K562 (cell line): Measurements from ENCODE around the gene CA7. TPM values are rescaled to one million over a fixed set of nuclear protein-coding genes. Genes with fewer than 3 reads are reported as not detected.

ENCODE experiments used
- ATAC-seq: fragments of 200-7000 bp; cut with Tn5 transposase; 3 replicates; pipeline ENCODE4 v1.9.1; 2020; ENCODE audit warnings: moderate library complexity
- BruUV-seq: library from RNA; stranded (reverse); fragments of 400-500 nt; replicated peaks from 2 replicates; lab custom pipeline; 2021; lab: Mats Ljungman, UMichigan
- CTCF ChIA-PET: fragments of 300-600 bp; formaldehyde crosslinking; extraction: SDS; loops from one replicate; lab custom pipeline; 2021; ENCODE audit warnings: low intra/inter-chr PET ratio; lab: Yijun Ruan, JAX
- POLR2A ChIA-PET: fragments of 300-600, 350-650 bp; sonication (Branson Sonifier 250); formaldehyde crosslinking; extraction: SDS; loops from one replicate; lab custom pipeline; 2021; ENCODE audit warnings: antibody characterized with exemption, inconsistent platforms; lab: Yijun Ruan, JAX
- DNase-seq, 4 experiments: peaks; one replicate each; pipeline versions ENCODE4 v3.0.0 to v3.0.0-alpha.2; 2011 to 2018; ENCODE audit warnings: low spot score in 3 of 4, mixed read lengths in 3 of 4; ENCODE audit errors: extremely low read depth in 1 of 4
- FAIRE-seq: peaks from 2 replicates; lab custom pipeline; 2011; peaks lifted over from hg19 to GRCh38; lab: Jason Lieb, UNC
- H2AFZ ChIP-seq: 2 replicates; pipeline ENCODE4 v1.6.0; 2011; ENCODE audit warnings: low read depth, low read length, control low read depth, inconsistent platforms
- H3K27ac ChIP-seq: fragments of 200-600 bp; 3 replicates; pipeline ENCODE4 v1.8.0; 2011; ENCODE audit warnings: low read depth, mild to moderate bottlenecking, control low read depth, inconsistent platforms, low read length, moderate library complexity, mixed read lengths; ENCODE audit errors: extremely low read depth
- H3K27me3 ChIP-seq, 2 experiments: fragments of 300-600 bp in 1 of 2; 2 replicates in 1 of 2; 3 replicates in 1 of 2; pipeline versions ENCODE4 v1.6.0 to v1.8.0; 2011; ENCODE audit warnings: inconsistent platforms in 2 of 2, low read length in 2 of 2, mild to moderate bottlenecking in 1 of 2, mixed read lengths in 1 of 2, moderate library complexity in 1 of 2; ENCODE audit not compliant: control insufficient read depth in 2 of 2, insufficient read depth in 2 of 2
- H3K36me3 ChIP-seq: fragments of 300-600 bp; 3 replicates; pipeline ENCODE4 v1.8.0; 2011; ENCODE audit warnings: mild to moderate bottlenecking, low read length, inconsistent platforms; ENCODE audit not compliant: control insufficient read depth, insufficient read depth
- H3K4me1 ChIP-seq, 2 experiments: fragments of 200-600 bp in 1 of 2; replicated peaks in 1 of 2; 2 replicates in 1 of 2; 3 replicates in 1 of 2; pipeline versions ENCODE4 v1.5.1 to v1.8.0; 2011; ENCODE audit warnings: inconsistent platforms in 2 of 2, low read length in 2 of 2, mild to moderate bottlenecking in 1 of 2, mixed read lengths in 1 of 2, moderate library complexity in 1 of 2; ENCODE audit not compliant: control insufficient read depth in 2 of 2, insufficient read depth in 2 of 2
- H3K4me2 ChIP-seq: 2 replicates; pipeline ENCODE4 v1.6.1; 2011; ENCODE audit warnings: low read length, control low read depth, inconsistent platforms, mixed read lengths; ENCODE audit not compliant: insufficient read depth
- H3K4me3 ChIP-seq: fragments of 200-600 bp; sonication (generic), shearing (Covaris generic); 2 replicates; pipeline ENCODE4 v1.5.1; 2016; ENCODE audit warnings: control low read depth, inconsistent platforms
- H3K79me2 ChIP-seq: fragments of 200-600 bp; 3 replicates; pipeline ENCODE4 v1.8.0; 2011; ENCODE audit warnings: low read length, inconsistent platforms; ENCODE audit not compliant: control insufficient read depth, insufficient read depth
- H3K9ac ChIP-seq, 2 experiments: 2 replicates each; pipeline versions ENCODE4 v1.6.0 to v1.6.1; 2011; ENCODE audit warnings: low read depth in 2 of 2, low read length in 2 of 2, control low read depth in 1 of 2, inconsistent platforms in 1 of 2, mild to moderate bottlenecking in 1 of 2, mixed read lengths in 1 of 2; ENCODE audit not compliant: insufficient read depth in 1 of 2
- H3K9me1 ChIP-seq: one replicate; pipeline ENCODE4 v1.6.0; 2011; ENCODE audit warnings: inconsistent platforms, mild to moderate bottlenecking, low read length, moderate library complexity; ENCODE audit not compliant: control insufficient read depth, insufficient read depth
- H3K9me3 ChIP-seq: replicated peaks from 2 replicates; pipeline ENCODE4 v1.5.1; 2011; ENCODE audit warnings: low read depth, low read length, inconsistent platforms; ENCODE audit not compliant: control insufficient read depth, insufficient read depth
- H4K20me1 ChIP-seq: replicated peaks from 2 replicates; pipeline ENCODE4 v1.6.1; 2011; ENCODE audit warnings: low read length, inconsistent platforms, mixed read lengths; ENCODE audit not compliant: control insufficient read depth, insufficient read depth
- E2F3 ChIP-seq: fragments of 250-450 bp; sonication (Bioruptor Pico); IDR thresholded peaks from 2 replicates; pipeline ENCODE4 v1.4.0; 2020; ENCODE audit warnings: mild to moderate bottlenecking
- E2F6 ChIP-seq, 2 experiments: IDR thresholded peaks; 2 replicates each; pipeline ENCODE4 v1.6.1; 2011; ENCODE audit warnings: borderline replicate concordance in 1 of 2, control low read depth in 1 of 2, low read depth in 1 of 2, low read length in 1 of 2, mild to moderate bottlenecking in 1 of 2, mixed read lengths in 1 of 2, moderate library complexity in 1 of 2; ENCODE audit not compliant: insufficient read depth in 1 of 2, insufficient read length in 1 of 2, poor library complexity in 1 of 2, severe bottlenecking in 1 of 2; ENCODE audit errors: extremely low read depth in 1 of 2
- KDM4B ChIP-seq, 2 experiments: fragments of 450-650 bp in 1 of 2; sonication (generic) in 1 of 2; IDR thresholded peaks; 2 replicates each; pipeline ENCODE4 v1.6.1; 2016 to 2017; ENCODE audit warnings: borderline replicate concordance in 2 of 2, antibody characterized with exemption in 1 of 2, low read depth in 1 of 2, mild to moderate bottlenecking in 1 of 2
- MAX ChIP-seq: sonication (generic); formaldehyde crosslinking; IDR thresholded peaks from 2 replicates; pipeline ENCODE4 v1.9.0; 2022; ENCODE audit warnings: mild to moderate bottlenecking, missing genetic modification reagents
- MECOM ChIP-seq: fragments of 250-450 bp; sonication (Bioruptor Pico); IDR thresholded peaks from 2 replicates; pipeline ENCODE4 v1.8.0; 2022; ENCODE audit warnings: inconsistent platforms
- NELFE ChIP-seq: IDR thresholded peaks from 2 replicates; pipeline ENCODE4 v1.6.1; 2011; ENCODE audit warnings: mild to moderate bottlenecking; ENCODE audit not compliant: insufficient read depth, insufficient read length
- ZNF133 ChIP-seq: fragments of 250-450 bp; sonication (Bioruptor Pico); IDR thresholded peaks from 2 replicates; pipeline ENCODE4 v1.4.0; 2020; ENCODE audit warnings: mild to moderate bottlenecking
- ZNF609 ChIP-seq: sonication (generic); formaldehyde crosslinking; IDR thresholded peaks from 2 replicates; pipeline ENCODE4 v1.8.1; 2023; ENCODE audit warnings: missing genetic modification reagents, mild to moderate bottlenecking, borderline replicate concordance
- WGBS: fragments of 100-300 bp; shearing (Covaris generic); methylation state at CpG from one replicate; pipeline ENCODE4 v1.1.6; 2016; ENCODE audit warnings: low coverage, mixed read lengths; ENCODE audit not compliant: insufficient coverage; ENCODE audit errors: missing lambda C conversion rate; 5-methylcytosine and 5-hydroxymethylcytosine counted together
- in situ Hi-C: fragments of 300-500 bp; cut with MboI; formaldehyde crosslinking; loops from 4 replicates; pipeline ENCODE4 v1.15.0; 2018; ENCODE audit warnings: inconsistent platforms, mixed read lengths
- intact Hi-C: fragments of 100-400 bp; cut with micrococcal nuclease; formaldehyde crosslinking; loops from 2 replicates; pipeline ENCODE4 v1.14.2; 2022
- polyA plus RNA-seq, 8 experiments: library from polyadenylated mRNA; depleted of rRNA in 4 of 8; stranded (reverse) in 5 of 8; unstranded in 3 of 8; fragments of >200 nt; fragmentation: Nextera tagmentation in 2 of 8; fragmentation: Illumina TruSeq in 1 of 8; extraction: Ambion mirVana in 2 of 8; extraction: Trizol in 1 of 8; gene quantifications; 2 replicates each; pipeline versions ENCODE4 v1.2.1 to v1.2.3, GENCODE V29; 2011 to 2014; ENCODE audit warnings: inconsistent platforms in 1 of 8, missing spikeins in 1 of 8
- total RNA-seq, 7 experiments: library from RNA; depleted of rRNA in 6 of 7; stranded (reverse); fragments of >200 nt in 6 of 7; fragmentation: Illumina TruSeq in 2 of 7; extraction: Trizol in 2 of 7; gene quantifications; 2 replicates each; pipeline versions ENCODE4 v1.2.1 to v1.2.3, GENCODE V29; 2011 to 2021; ENCODE audit warnings: low replicate concordance in 1 of 7

Gene CA7
- total and polyA plus RNA-seq, 9 of the 15 experiments (the other 6 are each of a cell fraction or from before 2014, with no cell fraction given) = 0.03 to 0.07 (median 0.05) TPM; not detected in 5

GRCh38 chr16:66809765-66810164 lies 34.4 kb upstream of the CA7 start (continued):
- TF ChIP-seq MAX (CRISPR knock-in tag) = no peak

- ChIA-PET POLR2A (interaction anchor here (0.6 to 1.0 kb wide), 6 partner anchors 9 to 49 kb away, joined by 3 to 5 read pairs (median 3); partner anchors contain the start of gene TERB1), CTCF (no interaction called here)
- BruUV-seq = no TSS peak
- H2AFZ ChIP-seq = no peak overlapping the region
- no peaks in the 10 kb centered on the region for H3K4me1 ChIP-seq
- DNase-seq (no peak), FAIRE-seq (peak; percentile 64), ATAC-seq (0 out of 3 replicates have a peak, but pooled peaks have one; percentile 33)
- in situ Hi-C loops (no loop called here), intact Hi-C loops (no loop called here)
- WGBS = 94% methylated on average over 4 of the region's 4 CpGs
- no peaks in the 10 kb centered on the region for H3K9me1 ChIP-seq
- no peak overlapping the region for H3K27ac ChIP-seq
- H3K4me2 ChIP-seq = no peak overlapping the region
- no peaks in the 10 kb centered on the region for H4K20me1 ChIP-seq
- no peaks in the 10 kb centered on the region for H3K27me3 ChIP-seq
- no peak for TF ChIP-seq E2F3 (CRISPR knock-in tag)
- TF ChIP-seq MECOM (CRISPR knock-in tag) = no peak
- no peak for TF ChIP-seq NELFE
- TF ChIP-seq E2F6 (IDR thresholded peaks at IDR 0.05; ENCODE audit: borderline replicate concordance in 1 of 2, extremely low read depth in 1 of 2, insufficient read depth in 1 of 2, insufficient read length in 1 of 2, low read depth in 1 of 2, low read length in 1 of 2, poor library complexity in 1 of 2, severe bottlenecking in 1 of 2) = no peak
- no peak for TF ChIP-seq KDM4B (IDR thresholded peaks at IDR 0.05; ENCODE audit: borderline replicate concordance in 2 of 2, low read depth in 1 of 2)
- no peak for TF ChIP-seq ZNF609 (CRISPR knock-in tag)
- TF ChIP-seq ZNF133 (CRISPR knock-in tag) = no peak
- no peaks in the 10 kb centered on the region for H3K79me2 ChIP-seq
- no peak overlapping the region for H3K9ac ChIP-seq
- no peaks in the 10 kb centered on the region for H3K9me3 ChIP-seq
- no peak overlapping the region for H3K4me3 ChIP-seq
- peaks cover 89% of the 10 kb centered on the region for H3K36me3 ChIP-seq
Measured at GRCh38 chr16:66810391-66810790, 33.8 kb upstream of the CA7 start.
